Effector CD8-positive, alpha-beta T cell (primary cell): ENCODE measurements around the gene HKDC1.

Experiments
- DNase-seq: peaks from one replicate; lab custom pipeline; 2025; lab: John Stamatoyannopoulos, UW

The HKDC1 gene

GRCh38 chr10:69216577-69217118 lies 3.5 kb upstream of the HKDC1 start:
- DNase-seq: no peak

GRCh38 chr10:69217119-69217754 lies 2.9 kb upstream of the HKDC1 start:
- no peak for DNase-seq

DNA sequence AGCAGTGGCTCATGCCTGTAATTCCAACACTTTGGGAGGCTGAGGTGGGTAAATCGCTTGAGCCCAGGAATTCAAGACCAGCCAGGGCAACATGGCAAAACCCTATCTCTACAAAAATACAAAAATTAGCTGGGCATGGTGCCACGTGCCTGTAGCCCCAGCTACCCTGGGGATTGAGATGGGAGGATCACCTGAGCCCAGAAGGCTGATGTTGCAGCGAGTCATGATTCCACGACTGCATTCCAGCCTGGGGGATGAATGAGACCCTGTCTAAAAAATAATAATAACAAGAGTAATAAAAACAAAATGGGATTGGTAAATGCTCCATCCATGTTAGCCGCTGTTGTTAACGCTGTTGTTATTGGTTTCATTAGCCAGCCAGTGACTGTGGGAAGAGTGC lies 1.3 kb upstream of the HKDC1 start:
- DNase-seq: no peak

DNA sequence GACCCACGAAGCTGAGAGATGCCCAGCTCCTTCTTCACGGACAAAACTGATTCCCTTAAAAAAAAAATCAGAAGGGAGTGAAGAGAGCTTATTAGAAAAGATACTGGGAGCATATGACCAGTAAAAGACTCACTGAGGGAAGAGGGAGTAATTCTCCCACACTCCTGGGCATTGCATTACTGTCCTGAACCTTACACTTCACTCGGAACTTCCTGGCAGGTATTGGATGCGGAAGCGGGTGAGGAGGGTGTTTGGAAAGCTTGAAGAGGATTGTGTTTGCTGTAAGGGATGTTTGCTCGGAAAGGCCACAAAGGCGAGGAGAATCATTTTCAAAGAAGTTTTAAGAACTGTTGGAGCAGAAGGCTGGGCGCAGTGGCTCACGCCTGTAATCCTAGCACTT lies 375 bp downstream of the HKDC1 start:
- no peak for DNase-seq

- no peak for DNase-seq
Measured at GRCh38 chr10:69222157-69223027, 2.3 kb downstream of the HKDC1 start.

GRCh38 chr10:69223028-69223342 lies 2.9 kb downstream of the HKDC1 start:
- no peak for DNase-seq

DNA sequence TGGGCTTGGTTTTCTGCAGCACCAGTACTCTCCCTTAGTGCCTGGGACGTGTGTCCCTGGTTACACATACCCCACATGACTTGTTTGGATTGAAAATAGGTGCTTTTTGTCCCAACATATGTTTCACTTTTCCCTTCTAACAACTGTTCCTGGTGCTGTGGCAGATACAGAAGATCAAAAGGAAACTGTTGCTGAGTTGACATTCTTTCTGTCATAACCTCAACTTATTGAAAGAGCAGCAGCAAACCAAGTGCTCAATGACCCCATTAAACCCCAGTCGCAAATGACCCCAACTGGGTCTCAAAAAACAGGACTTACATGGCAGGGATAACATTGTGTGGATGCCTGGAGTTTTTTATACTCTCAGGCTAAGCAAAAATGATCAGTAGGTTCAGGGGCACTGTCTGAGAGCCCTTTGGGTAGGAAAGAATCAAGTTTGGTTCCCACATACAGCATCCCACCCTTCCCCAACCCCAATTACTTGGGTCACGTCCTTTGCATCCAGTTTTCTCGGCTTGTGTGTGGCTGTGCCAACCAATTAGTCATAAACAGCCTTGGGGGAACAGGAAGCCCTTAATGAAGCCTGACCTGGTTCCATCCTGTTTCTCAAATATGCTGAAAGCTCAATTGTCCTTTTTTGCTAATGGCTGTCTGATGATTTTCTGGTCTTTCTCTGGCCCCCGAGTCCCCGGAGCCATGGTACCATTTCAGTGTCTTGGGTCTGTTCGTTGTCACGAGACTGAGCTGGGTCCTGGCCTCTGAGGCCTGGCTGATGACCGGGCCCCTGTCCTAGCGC lies 4.9 kb downstream of the HKDC1 start:
- no peak for DNase-seq

DNA sequence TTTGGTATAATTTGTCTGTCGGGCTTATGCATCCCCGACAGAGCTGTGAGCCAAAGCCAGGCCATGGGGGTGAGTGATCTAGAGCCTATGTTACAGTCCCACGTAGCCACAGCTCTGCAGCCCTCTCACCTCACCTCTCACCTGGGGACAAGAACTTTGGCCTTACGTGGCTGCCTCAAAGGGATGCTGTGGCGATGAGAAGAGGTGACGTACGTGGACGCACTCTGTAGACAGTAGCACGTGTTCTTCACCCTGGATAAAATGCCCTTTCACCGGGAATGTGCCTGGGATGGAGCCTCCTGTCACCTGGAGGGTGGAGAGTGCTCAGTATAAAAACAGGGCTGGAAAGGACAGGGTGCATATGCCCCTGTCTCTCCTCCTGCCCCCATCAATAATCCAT lies 5.5 kb downstream of the HKDC1 start:
- DNase-seq: no peak

GRCh38 chr10:69226919-69227450 lies 6.9 kb downstream of the HKDC1 start:
- no peak for DNase-seq

- no peak for DNase-seq
Measured at GRCh38 chr10:69228151-69228550, 8.0 kb downstream of the HKDC1 start.

DNA sequence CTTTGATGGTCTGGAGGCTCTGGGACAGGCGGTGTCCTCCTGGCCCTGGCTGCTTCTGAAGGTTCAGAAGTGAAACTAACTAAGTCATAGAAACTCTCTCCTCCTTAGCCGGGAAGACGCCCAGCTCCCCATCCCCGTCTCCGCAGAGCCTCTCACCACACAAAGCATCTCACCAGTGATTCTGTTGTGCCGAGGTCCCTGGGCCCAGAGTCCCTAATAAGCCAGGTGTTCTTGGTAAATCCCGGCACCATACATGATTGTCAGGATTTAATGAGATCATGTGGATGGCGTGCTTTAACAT lies 9.4 kb downstream of the HKDC1 start:
- no peak for DNase-seq

- DNase-seq: no peak
Measured at GRCh38 chr10:69230128-69230527, 10.0 kb downstream of the HKDC1 start.

DNA sequence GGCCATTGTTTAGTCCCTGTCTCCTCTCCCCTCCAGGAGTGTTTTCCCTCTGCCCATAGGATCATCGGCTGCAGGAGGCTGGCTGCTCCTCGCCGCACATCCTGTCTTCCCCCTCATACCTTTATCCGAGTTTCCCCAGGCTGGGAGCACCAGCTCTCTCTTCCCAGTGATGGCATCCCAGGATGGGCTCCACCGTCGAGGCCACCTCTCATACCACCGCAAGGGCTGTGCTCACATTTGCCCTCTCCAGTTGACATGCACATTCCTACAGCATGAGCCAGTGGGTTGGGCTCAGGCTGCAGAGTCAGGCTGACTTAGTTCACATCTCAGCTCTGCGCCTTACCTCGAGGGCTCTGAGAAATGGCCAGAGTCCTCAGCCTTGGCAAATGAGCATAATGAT lies 12.1 kb downstream of the HKDC1 start:
- DNase-seq: no peak

GRCh38 chr10:69232736-69233480 lies 12.8 kb downstream of the HKDC1 start:
- no peak for DNase-seq

GRCh38 chr10:69234447-69234846 lies 14.3 kb downstream of the HKDC1 start:
- no peak for DNase-seq

GRCh38 chr10:69237528-69238159 lies 17.5 kb downstream of the HKDC1 start:
- peak; percentile 74 for DNase-seq

GRCh38 chr10:69239136-69239535 lies 19.0 kb downstream of the HKDC1 start:
- no peak for DNase-seq

GRCh38 chr10:69239816-69240434 lies 19.8 kb downstream of the HKDC1 start:
- DNase-seq: no peak

DNA sequence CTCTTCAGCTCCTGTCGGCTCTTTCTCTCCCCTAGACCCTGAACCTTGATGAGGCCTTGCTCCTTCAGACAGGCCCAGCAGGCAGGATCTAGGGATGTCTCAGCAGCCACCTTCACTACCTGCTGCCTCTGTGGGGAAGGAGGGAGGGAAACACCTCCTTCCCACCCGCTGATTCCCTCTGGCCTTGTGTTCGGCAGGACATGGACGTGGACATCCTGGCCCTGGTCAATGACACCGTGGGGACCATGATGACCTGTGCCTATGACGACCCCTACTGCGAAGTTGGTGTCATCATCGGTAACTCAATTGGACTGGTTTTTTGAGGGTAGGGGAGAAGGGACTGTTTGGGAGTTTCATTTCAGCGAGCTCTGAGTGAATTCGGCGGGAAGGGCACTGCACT lies 20.3 kb downstream of the HKDC1 start:
- DNase-seq: no peak

- no peak for DNase-seq
Measured at GRCh38 chr10:69241575-69241974, 21.4 kb downstream of the HKDC1 start.
